ENCODE results near the gene LRRIQ1.
"Not testable (repeated sequence)": the region's sequence is repeated elsewhere in the genome, so short reads cannot be mapped to it uniquely, and the experiment has no call there.

LRRIQ1 gene

GRCh38 chr12:85186236-85186635, 150.1 kb downstream of the LRRIQ1 start:
- no peak for DNase-seq (ENCODE audit: low read depth in 2 of 2)

- no peak for DNase-seq (ENCODE audit: low read depth in 2 of 2)
These were observed 152.5 kb downstream of the LRRIQ1 start for GRCh38 chr12:85188619-85189018.

GRCh38 chr12:85190728-85191127, 154.6 kb downstream of the LRRIQ1 start:
- DNase-seq (ENCODE audit: low read depth in 2 of 2) = no peak

GRCh38 chr12:85203809-85204208, 167.7 kb downstream of the LRRIQ1 start:
- DNase-seq (ENCODE audit: low read depth in 2 of 2) = not testable (repeated sequence)

- no peak for DNase-seq (ENCODE audit: low read depth in 2 of 2)
These were observed 170.4 kb downstream of the LRRIQ1 start for GRCh38 chr12:85206543-85206942.

- not testable (repeated sequence) for DNase-seq (ENCODE audit: low read depth in 2 of 2)
These were observed 188.2 kb downstream of the LRRIQ1 start for GRCh38 chr12:85224339-85224738.

DNA sequence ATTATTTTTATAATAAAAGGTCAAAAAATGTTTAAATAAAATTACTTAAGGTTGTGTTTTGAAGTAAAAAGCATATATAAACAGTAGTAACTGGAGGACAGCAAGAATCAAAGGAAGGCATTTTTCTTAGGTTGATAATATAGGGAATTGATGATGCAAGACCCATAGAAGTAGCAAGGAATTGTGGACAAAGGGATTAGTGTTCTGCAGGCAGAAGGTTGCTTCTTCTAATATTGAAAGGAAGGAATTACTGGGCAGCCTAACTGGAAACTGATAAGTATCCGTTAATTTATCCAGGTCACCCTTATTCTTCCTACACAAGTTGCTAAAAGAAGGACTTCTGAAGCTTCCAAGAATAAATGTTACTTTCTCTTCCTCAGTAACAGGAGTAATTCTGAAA, 189.3 kb downstream of the LRRIQ1 start:
- DNase-seq (ENCODE audit: low read depth in 2 of 2) = no peak

GRCh38 chr12:85237327-85237726, 201.2 kb downstream of the LRRIQ1 start:
- DNase-seq (ENCODE audit: low read depth in 2 of 2) = no peak

- DNase-seq (ENCODE audit: low read depth in 2 of 2) = no peak
These were observed 208.4 kb downstream of the LRRIQ1 start for GRCh38 chr12:85244561-85244960.

GRCh38 chr12:85253853-85254252, 217.7 kb downstream of the LRRIQ1 start:
- no peak for DNase-seq (ENCODE audit: low read depth in 2 of 2)

GRCh38 chr12:85257671-85258070, 221.5 kb downstream of the LRRIQ1 start:
- DNase-seq (ENCODE audit: low read depth in 2 of 2) = no peak

DNA sequence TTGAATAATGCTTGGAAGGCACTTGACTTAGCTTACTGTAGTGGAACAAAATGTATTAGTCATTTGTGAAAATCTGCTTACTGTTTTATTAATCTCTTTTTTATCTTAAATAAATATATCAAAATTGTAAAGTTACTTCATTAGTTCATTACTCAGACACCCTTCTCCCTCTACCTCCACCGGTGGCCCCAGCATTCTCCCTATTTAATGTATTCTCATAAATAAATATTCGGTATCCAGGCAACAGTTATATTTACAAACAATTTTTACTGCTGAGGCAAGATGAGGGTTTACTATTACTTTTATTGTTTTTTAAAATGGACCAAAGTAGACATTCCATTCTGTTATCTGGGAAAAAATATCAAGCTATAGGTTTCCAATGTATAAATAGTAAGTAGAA, 224.3 kb downstream of the LRRIQ1 start:
- no peak for DNase-seq (ENCODE audit: low read depth in 2 of 2)

DNA sequence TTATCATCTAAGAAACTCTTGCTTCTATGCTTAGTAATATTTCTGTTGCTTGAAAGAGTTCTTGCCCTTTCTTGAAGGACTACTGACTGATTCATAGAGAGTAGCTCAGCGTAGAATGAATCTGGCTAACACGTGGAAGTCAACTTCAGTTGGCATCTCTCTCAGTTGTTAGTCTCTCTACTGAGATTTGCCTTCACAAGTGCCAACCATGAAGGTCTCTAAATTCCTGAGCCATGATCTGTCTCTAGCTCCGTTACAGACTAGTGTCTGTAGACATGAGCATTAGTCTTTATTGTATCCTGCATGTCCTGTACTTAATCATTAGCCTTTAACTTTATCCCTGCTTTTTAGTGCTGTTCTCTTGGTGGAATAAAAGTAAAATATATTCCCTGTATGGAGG, 224.7 kb downstream of the LRRIQ1 start:
- DNase-seq (ENCODE audit: low read depth in 2 of 2) = no peak

GRCh38 chr12:85266356-85266755, 230.2 kb downstream of the LRRIQ1 start:
- no peak for DNase-seq (ENCODE audit: low read depth in 2 of 2)

DNA sequence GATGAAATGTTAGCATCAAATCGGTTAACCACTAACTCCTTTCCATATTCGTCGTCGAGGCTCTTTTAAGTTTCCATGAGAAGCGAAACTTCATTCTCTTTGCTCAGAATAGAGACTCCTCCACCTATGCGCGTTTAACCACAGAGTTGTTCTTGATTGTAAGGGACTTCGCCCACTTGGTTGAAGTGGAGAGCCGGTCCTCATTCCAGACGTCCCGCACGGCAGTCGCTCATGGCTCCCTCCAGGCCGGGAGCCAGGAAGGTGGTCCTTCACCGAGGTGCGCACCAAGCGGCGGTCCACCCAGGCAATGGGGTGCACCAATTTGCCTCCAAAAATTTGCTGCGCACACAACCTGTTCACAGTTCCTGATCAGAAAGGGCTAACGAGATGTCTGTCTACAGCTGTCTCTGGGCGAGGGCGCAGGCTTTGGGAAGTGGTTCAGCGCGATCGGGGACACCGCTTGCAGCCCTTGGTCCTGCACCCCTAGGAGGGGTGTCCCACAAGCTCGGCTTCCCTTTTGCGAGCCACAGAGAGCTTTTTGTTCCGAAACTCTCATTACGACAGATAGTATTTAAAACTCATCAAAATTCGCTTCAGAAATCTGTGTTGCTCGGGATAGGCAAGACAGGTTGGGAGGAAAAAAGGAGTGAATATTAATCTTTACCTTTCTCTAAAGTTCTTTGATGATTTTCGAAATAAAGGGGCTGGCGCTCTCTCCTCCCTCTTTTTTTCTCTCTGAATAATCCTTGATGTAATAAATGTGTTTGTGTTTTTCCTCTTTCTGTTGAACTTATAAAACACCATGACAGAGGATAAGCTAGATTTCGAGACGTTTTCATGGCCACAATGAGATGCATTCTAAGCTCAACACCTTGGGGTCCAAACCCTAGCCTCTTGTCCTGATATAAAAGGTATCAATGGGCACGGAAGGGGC, 237.5 kb downstream of the LRRIQ1 start:
- DNase-seq (ENCODE audit: low read depth in 2 of 2) = no peak

DNA sequence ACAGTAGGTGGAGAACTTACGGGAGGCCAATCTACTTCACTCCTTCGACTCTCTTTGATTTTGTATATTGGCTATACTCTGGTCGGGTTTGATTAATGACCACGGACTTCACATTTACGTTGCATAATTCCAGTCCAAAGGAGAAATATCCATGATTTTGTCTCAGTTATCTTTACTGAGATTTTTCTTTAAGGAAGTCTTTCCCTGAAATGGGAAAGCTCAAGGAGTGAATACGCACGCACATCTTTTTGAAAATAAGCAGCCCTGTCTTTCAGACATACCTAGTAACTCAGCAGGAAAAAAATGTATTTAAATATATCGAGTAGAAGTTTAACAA, 238.1 kb downstream of the LRRIQ1 start:
- DNase-seq (ENCODE audit: low read depth in 2 of 2) = no peak

DNA sequence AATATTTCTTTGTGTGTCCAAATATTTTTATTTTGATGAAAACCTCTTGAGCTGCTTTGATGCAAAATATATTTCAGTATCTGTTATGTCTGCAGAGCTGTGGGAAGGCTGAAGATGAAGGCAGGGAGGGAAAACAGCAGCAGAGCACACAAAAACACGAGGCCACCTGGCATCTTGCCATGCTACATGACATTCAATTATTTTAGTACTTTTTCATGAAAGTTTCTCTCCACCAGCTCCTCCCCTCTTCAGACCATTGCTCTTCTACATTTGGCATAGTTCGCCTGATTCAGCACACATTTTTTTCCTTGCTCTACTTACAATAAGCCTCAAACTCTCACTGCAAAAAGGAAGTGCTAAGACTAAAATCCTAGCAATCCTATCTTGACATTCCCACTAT, 239.2 kb downstream of the LRRIQ1 start:
- no peak for DNase-seq (ENCODE audit: low read depth in 2 of 2)

GRCh38 chr12:85277191-85277590, 241.0 kb downstream of the LRRIQ1 start:
- DNase-seq (ENCODE audit: low read depth in 2 of 2) = no peak

DNA sequence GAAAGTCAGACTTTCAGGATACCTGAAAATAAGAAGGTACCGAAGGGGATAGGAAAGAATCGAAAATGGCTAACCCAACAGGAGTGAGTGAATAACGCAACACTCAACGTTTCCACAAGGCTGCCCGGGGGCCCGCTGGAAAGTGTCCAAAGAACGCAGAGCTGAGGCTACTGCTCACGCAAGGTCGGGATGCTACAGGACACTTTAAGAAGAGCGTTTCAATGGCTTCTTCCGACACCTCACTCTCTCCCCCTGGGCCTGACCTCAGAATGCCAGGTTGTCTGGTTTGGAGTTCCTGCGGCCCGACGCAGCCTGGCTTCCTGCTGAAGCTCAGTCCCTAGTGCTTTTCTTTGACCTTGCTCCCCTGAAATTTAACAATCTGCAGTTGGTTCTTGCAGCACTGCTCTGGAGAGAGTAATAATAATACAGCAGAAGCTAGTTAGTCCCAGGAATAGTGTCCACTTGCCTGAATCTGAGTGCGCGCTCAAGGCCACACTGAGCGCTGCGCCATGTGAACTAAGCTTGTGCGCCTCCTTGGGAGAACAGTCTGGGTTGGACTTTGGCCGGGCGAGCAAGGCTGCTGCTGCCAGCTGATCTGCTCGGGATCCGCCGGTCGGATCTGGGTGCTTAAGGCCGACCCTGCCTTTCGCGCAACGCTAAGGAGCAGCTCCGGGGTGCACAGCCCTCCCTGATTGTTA, 241.9 kb downstream of the LRRIQ1 start:
- no peak for DNase-seq (ENCODE audit: low read depth in 2 of 2)

GRCh38 chr12:85278598-85279448, 242.7 kb downstream of the LRRIQ1 start:
- DNase-seq (ENCODE audit: low read depth in 2 of 2) = no peak

DNA sequence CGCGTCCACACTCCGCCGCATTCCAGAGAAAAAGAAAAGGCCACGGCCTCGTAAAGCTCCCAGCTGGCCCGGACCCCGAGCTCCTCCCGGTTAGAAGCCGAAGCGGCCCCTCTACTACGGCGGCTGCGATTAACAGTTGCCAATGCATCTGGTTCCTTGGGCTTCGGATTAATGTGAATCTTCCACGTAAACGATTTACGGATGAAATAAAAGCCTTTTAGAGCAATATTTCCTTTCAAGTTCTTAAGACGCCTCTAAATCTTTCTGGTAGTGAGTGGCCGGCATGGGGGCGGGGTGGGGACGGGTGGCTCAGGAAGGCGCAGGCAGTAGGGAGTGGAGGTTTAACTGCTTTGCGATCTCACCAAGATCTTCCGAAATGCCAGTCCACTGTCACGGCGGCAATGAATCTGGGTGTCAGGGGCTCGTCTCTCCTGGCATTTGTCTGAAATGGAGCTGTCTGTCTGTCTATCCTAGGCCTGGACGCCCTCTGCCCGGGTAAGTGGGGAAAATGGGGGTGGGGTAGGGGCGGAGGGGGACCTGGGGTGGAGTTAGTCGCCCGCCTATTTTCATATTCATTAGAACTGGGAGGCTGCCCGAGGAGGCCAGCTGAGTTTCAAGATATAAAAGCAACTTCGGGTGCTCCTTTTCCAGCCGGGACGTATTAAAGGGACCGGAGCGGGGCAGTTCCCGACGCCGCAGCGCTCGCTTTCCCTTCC, 243.5 kb downstream of the LRRIQ1 start:
- DNase-seq (ENCODE audit: low read depth in 2 of 2) = no peak
